HEK293T (cell line): ENCODE data around the gene KLRC4.
"Not testable (repeated sequence)": the region's sequence is repeated elsewhere in the genome, so short reads cannot be mapped to it uniquely, and the experiment has no call there.

Source experiments
- ARNT ChIP-seq: fragments of 450-650 bp; IDR thresholded peaks from 2 replicates; pipeline ENCODE4 v1.6.1; 2017; ENCODE audit warnings: mild to moderate bottlenecking
- BHLHE40 ChIP-seq: fragments of 450-650 bp; IDR thresholded peaks from 2 replicates; pipeline ENCODE4 v1.6.1; 2016; ENCODE audit warnings: mild to moderate bottlenecking, moderate library complexity, borderline replicate concordance
- CTBP1 ChIP-seq: fragments of 450-650 bp; IDR thresholded peaks from 2 replicates; pipeline ENCODE4 v1.6.1; 2016; ENCODE audit warnings: borderline replicate concordance
- ELF4 ChIP-seq: fragments of 450-650 bp; IDR thresholded peaks from 2 replicates; pipeline ENCODE4 v1.6.1; 2017; ENCODE audit warnings: antibody characterized with exemption
- FOXK2 ChIP-seq: fragments of 450-650 bp; IDR thresholded peaks from 2 replicates; pipeline ENCODE4 v1.6.1; 2016; ENCODE audit warnings: mild to moderate bottlenecking
- FOXM1 ChIP-seq: fragments of 450-650 bp; IDR thresholded peaks from 2 replicates; pipeline ENCODE4 v1.6.1; 2017; ENCODE audit warnings: mild to moderate bottlenecking, borderline replicate concordance
- L3MBTL2 ChIP-seq: fragments of 450-650 bp; conservative IDR thresholded peaks from 2 replicates; pipeline ENCODE4 v1.6.1; 2016; ENCODE audit warnings: mild to moderate bottlenecking
- LEF1 ChIP-seq: fragments of 450-650 bp; IDR thresholded peaks from 2 replicates; pipeline ENCODE4 v1.6.1; 2017; ENCODE audit warnings: mild to moderate bottlenecking, borderline replicate concordance
- NFRKB ChIP-seq: fragments of 450-650 bp; IDR thresholded peaks from 2 replicates; pipeline ENCODE4 v1.6.1; 2016; ENCODE audit warnings: mild to moderate bottlenecking, moderate library complexity
- SP1 ChIP-seq: fragments of 450-650 bp; IDR thresholded peaks from 2 replicates; pipeline ENCODE4 v1.6.1; 2017
- SUZ12 ChIP-seq: fragments of 450-650 bp; IDR thresholded peaks from 2 replicates; pipeline ENCODE4 v1.6.1; 2016; ENCODE audit warnings: mild to moderate bottlenecking
- TARDBP ChIP-seq: fragments of 450-650 bp; IDR thresholded peaks from 2 replicates; pipeline ENCODE4 v1.6.1; 2016
- ZNF384 ChIP-seq: fragments of 450-650 bp; IDR thresholded peaks from 2 replicates; pipeline ENCODE4 v1.6.1; 2016
- TF ChIP-seq, protein P1 (sequence below): fragments of 450-650 bp; IDR thresholded peaks from 2 replicates; pipeline ENCODE4 v1.6.1; 2016

DNA sequence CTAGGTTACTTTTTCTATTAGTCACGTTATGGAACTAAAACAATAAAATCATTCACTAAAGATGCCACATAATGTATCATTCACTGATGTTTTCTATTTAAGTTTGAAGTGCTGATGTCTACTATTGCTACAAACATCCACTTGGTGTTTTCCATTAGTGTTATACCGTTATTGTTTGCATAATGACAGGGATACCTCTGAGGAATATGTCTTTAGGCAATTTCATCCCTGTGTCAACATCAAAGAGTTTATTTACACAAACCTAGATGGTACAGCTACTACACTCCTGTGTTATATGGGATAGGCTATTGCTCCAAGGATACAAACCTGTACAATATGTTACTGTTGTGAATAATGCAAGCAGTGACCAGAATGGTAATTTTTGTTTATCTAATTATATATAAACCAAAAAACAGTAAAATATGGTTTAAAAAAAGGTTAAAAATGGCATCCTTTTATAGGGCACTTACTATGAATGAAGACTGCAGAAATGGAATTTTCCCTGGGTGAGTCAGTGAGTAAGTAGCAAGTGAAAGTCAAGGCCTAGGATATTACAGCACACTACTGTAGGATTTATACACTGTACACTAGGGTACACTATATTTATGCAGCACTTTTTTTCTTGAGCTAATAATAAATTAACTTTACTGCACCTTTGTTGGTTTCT lies 30.2 kb upstream of the KLRC4 start:
- not testable (repeated sequence) for TF ChIP-seq ELF4, BHLHE40, CTBP1, FOXM1, TARDBP, ZNF384, ARNT, SP1, LEF1, L3MBTL2, FOXK2, SUZ12, NFRKB
- TF ChIP-seq, protein P1, sequence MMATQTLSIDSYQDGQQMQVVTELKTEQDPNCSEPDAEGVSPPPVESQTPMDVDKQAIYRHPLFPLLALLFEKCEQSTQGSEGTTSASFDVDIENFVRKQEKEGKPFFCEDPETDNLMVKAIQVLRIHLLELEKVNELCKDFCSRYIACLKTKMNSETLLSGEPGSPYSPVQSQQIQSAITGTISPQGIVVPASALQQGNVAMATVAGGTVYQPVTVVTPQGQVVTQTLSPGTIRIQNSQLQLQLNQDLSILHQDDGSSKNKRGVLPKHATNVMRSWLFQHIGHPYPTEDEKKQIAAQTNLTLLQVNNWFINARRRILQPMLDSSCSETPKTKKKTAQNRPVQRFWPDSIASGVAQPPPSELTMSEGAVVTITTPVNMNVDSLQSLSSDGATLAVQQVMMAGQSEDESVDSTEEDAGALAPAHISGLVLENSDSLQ: not testable (repeated sequence)
